Measurements from ENCODE around the gene PEPD.

PEPD gene

DNA sequence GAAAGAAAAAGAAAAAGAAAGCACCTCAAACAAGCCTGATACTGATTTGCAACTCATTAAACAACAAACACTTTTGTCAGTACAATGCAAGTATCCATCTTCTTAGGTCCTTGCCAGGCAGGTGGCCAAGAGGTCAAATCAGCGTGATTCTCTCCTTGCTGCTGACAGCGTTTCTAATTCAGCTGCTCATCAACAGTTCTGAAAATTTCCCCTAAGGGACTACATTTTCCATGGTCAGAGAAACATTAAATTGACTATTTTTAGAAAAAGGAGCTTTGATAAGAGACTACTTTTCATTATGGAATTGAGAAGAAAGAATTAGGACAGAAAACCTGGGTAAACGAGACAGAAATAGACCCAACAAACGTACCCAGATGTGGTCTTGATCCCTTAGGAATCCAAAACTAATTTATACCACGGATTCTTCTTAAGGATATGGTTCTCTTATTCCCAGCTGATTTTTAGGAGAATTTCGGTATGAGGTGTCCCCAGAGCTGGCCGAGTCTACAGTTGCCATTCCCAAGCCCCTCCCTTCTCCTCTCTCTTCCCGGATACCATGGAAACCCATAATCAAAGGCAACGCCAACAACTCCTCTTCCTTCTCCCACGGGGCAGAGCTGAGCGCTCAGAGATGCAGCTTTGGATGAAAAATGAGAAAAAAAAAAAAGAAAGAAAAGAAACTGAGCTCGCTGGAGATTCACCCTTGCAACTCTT, 177.6 kb downstream of the PEPD start:
- no peak for DNase-seq (ENCODE audit: extremely low read depth, low read depth)
- TF ChIP-seq, protein P1, sequence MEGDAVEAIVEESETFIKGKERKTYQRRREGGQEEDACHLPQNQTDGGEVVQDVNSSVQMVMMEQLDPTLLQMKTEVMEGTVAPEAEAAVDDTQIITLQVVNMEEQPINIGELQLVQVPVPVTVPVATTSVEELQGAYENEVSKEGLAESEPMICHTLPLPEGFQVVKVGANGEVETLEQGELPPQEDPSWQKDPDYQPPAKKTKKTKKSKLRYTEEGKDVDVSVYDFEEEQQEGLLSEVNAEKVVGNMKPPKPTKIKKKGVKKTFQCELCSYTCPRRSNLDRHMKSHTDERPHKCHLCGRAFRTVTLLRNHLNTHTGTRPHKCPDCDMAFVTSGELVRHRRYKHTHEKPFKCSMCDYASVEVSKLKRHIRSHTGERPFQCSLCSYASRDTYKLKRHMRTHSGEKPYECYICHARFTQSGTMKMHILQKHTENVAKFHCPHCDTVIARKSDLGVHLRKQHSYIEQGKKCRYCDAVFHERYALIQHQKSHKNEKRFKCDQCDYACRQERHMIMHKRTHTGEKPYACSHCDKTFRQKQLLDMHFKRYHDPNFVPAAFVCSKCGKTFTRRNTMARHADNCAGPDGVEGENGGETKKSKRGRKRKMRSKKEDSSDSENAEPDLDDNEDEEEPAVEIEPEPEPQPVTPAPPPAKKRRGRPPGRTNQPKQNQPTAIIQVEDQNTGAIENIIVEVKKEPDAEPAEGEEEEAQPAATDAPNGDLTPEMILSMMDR (IDR thresholded peaks at IDR 0.05; ENCODE audit: low read depth, low read length, missing control alignments): no peak
- H3K4me3 ChIP-seq (replicated peaks; ENCODE audit: low read depth, low read length): no peak overlapping the region

GRCh38 chr19:33343301-33343700, 178.3 kb downstream of the PEPD start:
- TF ChIP-seq, protein P1 (IDR thresholded peaks at IDR 0.05; ENCODE audit: low read depth, low read length, missing control alignments): no peak
- DNase-seq (ENCODE audit: extremely low read depth, low read depth): no peak
- no peak overlapping the region for H3K4me3 ChIP-seq (replicated peaks; ENCODE audit: low read depth, low read length)

DNA sequence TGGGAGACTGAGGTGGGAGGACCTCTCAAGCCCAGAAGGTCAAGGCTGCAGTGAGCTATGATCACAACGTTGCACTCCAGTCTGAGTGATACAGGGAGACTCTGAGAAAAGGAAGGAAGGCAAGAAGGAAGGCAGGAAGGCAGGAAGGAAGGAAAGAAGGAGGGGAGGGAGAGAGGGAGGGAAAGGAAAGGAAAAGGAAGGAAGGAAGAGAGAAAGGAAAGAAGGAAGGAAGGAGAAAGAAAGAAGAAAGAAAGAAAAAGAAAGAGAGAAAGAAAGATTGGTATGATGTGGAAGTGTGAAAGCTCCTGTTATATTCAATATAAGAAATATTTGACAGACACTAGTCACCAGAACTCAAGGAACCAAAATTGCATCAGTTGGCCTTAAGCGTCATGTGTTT, 180.6 kb downstream of the PEPD start:
- DNase-seq (ENCODE audit: extremely low read depth, low read depth): no peak
- no peak overlapping the region for H3K4me3 ChIP-seq (replicated peaks; ENCODE audit: low read depth, low read length)
- TF ChIP-seq, protein P1 (IDR thresholded peaks at IDR 0.05; ENCODE audit: low read depth, low read length, missing control alignments): no peak

GRCh38 chr19:33339016-33339984, 182.3 kb downstream of the PEPD start:
- no peak overlapping the region for H3K4me3 ChIP-seq (replicated peaks; ENCODE audit: low read depth, low read length)
- TF ChIP-seq, protein P1 (IDR thresholded peaks at IDR 0.05; ENCODE audit: low read depth, low read length, missing control alignments): no peak
- DNase-seq (ENCODE audit: extremely low read depth, low read depth): no peak
